SK-N-SH treated with all-trans-retinoic acid at 6 μM for 48 hours (cell line): Measurements from ENCODE around the gene C16orf95.

Source experiments
- ATAC-seq: fragments of 200-7000 bp; cut with Tn5 transposase; 3 replicates; pipeline ENCODE4 v1.9.1; 2020; ENCODE audit warnings: mild to moderate bottlenecking, moderate library complexity
- ARNTL ChIP-seq: fragments of 450-650 bp; formaldehyde crosslinking; IDR thresholded peaks from 2 replicates; pipeline ENCODE4 v1.5.0; 2020; ENCODE audit warnings: low read depth, mild to moderate bottlenecking, moderate library complexity, borderline replicate concordance
- CSDC2 ChIP-seq: fragments of 250-450 bp; sonication (Bioruptor Pico); IDR thresholded peaks from 2 replicates; pipeline ENCODE4 v1.5.0; 2020; ENCODE audit warnings: mild to moderate bottlenecking, moderate library complexity
- ESRRG ChIP-seq: fragments of 250-450 bp; sonication (Bioruptor Pico); IDR thresholded peaks from 2 replicates; pipeline ENCODE4 v1.6.1; 2021; ENCODE audit warnings: mild to moderate bottlenecking
- ISL1 ChIP-seq: fragments of 250-450 bp; sonication (Bioruptor Pico); IDR thresholded peaks from 2 replicates; pipeline ENCODE4 v2.1.2; 2022; ENCODE audit warnings: mild to moderate bottlenecking, moderate library complexity
- OSR1 ChIP-seq: fragments of 250-450 bp; sonication (Bioruptor Pico); IDR thresholded peaks from 2 replicates; pipeline ENCODE4 v1.8.0; 2022; ENCODE audit warnings: moderate library complexity, mild to moderate bottlenecking, inconsistent platforms
- PATZ1 ChIP-seq: fragments of 250-450 bp; sonication (Bioruptor Pico); IDR thresholded peaks from 2 replicates; pipeline ENCODE4 v1.8.0; 2020; ENCODE audit warnings: mild to moderate bottlenecking, moderate library complexity, borderline replicate concordance
- POU6F1 ChIP-seq: fragments of 250-450 bp; sonication (Bioruptor Pico); IDR thresholded peaks from 2 replicates; pipeline ENCODE4 v1.8.0; 2021; ENCODE audit warnings: low read depth, mild to moderate bottlenecking, moderate library complexity, borderline replicate concordance
- PPARA ChIP-seq: fragments of 250-450 bp; sonication (Bioruptor Pico); IDR thresholded peaks from 2 replicates; pipeline ENCODE4 v1.5.0; 2020; ENCODE audit warnings: mild to moderate bottlenecking, borderline replicate concordance
- RARB ChIP-seq: fragments of 250-450 bp; sonication (Bioruptor Pico); IDR thresholded peaks from 2 replicates; pipeline ENCODE4 v1.8.0; 2021; ENCODE audit warnings: mild to moderate bottlenecking, moderate library complexity
- SNAI2 ChIP-seq: fragments of 250-450 bp; sonication (Bioruptor Pico); IDR thresholded peaks from 2 replicates; pipeline ENCODE4 v1.5.0; 2020; ENCODE audit warnings: mild to moderate bottlenecking, moderate library complexity
- TCF4 ChIP-seq: fragments of 250-450 bp; sonication (Bioruptor Pico); IDR thresholded peaks from 2 replicates; pipeline ENCODE4 v1.8.0; 2021; ENCODE audit warnings: mild to moderate bottlenecking, moderate library complexity, borderline replicate concordance
- TSHZ2 ChIP-seq: fragments of 250-450 bp; sonication (Bioruptor Pico); IDR thresholded peaks from 2 replicates; pipeline ENCODE4 v1.5.0; 2020; ENCODE audit warnings: mild to moderate bottlenecking, moderate library complexity
- ZC3H10 ChIP-seq: fragments of 250-450 bp; sonication (Bioruptor Pico); IDR thresholded peaks from 2 replicates; pipeline ENCODE4 v1.5.1; 2021; ENCODE audit warnings: mild to moderate bottlenecking, moderate library complexity
- ZFP30 ChIP-seq: fragments of 450-650 bp; formaldehyde crosslinking; IDR thresholded peaks from 2 replicates; pipeline ENCODE4 v1.5.0; 2022; ENCODE audit warnings: mild to moderate bottlenecking, moderate library complexity
- ZNF565 ChIP-seq: fragments of 450-650 bp; formaldehyde crosslinking; conservative IDR thresholded peaks from 2 replicates; pipeline ENCODE4 v1.5.0; 2020; ENCODE audit warnings: low read depth, mild to moderate bottlenecking, moderate library complexity
- ZNF70 ChIP-seq: fragments of 450-650 bp; formaldehyde crosslinking; IDR thresholded peaks from 2 replicates; pipeline ENCODE4 v1.5.0; 2020; ENCODE audit warnings: mild to moderate bottlenecking, moderate library complexity
- ZNF8 ChIP-seq: fragments of 450-650 bp; formaldehyde crosslinking; IDR thresholded peaks from 2 replicates; pipeline ENCODE4 v1.5.0; 2020; ENCODE audit warnings: mild to moderate bottlenecking, moderate library complexity
- TF ChIP-seq, protein P1 (sequence below): fragments of 250-450 bp; sonication (Bioruptor Pico); IDR thresholded peaks from 2 replicates; pipeline ENCODE4 v1.5.1; 2020; ENCODE audit warnings: low read depth, mild to moderate bottlenecking, moderate library complexity
- TF ChIP-seq, protein P2 (sequence below): fragments of 250-450 bp; sonication (Bioruptor Pico); IDR thresholded peaks from 2 replicates; pipeline ENCODE4 v1.5.1; 2021; ENCODE audit warnings: mild to moderate bottlenecking, moderate library complexity

C16orf95 gene

DNA sequence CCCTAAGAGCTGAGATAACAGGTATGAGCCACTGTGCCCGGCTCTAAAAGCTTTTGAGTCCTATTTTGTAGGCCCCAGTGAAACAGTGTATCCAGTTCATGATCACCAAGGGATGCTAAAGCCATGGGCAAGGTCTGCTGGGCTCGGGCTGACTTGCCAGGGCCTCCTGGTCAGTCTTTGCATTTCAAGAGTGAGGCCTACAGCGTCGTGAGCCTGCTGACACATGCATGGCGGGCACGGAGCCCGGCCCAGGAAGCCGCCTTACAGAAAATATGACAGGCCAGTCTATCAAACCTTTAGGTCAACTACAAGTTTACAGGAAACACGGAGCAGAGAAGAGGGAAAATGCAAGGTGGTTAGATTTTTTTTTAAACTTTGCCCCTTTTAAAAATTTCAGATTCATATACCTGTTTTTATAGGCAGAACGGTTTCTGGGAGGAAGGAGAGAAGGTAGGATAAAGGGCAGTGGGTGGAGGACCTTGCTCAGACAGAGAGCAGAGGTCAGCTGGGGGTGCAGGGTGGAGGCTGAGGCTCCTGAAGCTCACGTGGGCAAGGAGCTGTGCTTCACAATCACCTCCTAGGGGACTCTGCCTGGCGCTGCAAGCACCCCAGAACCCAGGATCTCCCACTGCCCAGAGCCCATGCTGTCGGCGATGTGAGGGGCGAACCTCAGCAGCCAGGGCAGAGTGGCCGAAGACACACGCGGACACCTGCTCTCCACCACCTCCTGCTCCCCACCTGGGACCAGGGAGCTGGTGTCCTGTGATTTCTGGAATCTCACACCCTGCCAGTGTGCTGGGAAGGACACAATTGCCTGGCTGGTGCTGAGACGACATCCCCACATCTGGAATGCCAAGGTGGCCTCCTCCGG, 21.3 kb downstream of the C16orf95 start:
- ATAC-seq: no peak
- TF ChIP-seq RARB (CRISPR knock-in tag): no peak
- TF ChIP-seq ZNF565 (CRISPR knock-in tag): no peak
- TF ChIP-seq SNAI2 (CRISPR knock-in tag): no peak
- no peak for TF ChIP-seq ZC3H10 (CRISPR knock-in tag)
- no peak for TF ChIP-seq ZNF70
- TF ChIP-seq TSHZ2 (CRISPR knock-in tag): no peak
- TF ChIP-seq PPARA: no peak
- TF ChIP-seq CSDC2 (CRISPR knock-in tag): no peak
- no peak for TF ChIP-seq OSR1
- no peak for TF ChIP-seq POU6F1
- TF ChIP-seq ZFP30: no peak
- TF ChIP-seq, protein P1, sequence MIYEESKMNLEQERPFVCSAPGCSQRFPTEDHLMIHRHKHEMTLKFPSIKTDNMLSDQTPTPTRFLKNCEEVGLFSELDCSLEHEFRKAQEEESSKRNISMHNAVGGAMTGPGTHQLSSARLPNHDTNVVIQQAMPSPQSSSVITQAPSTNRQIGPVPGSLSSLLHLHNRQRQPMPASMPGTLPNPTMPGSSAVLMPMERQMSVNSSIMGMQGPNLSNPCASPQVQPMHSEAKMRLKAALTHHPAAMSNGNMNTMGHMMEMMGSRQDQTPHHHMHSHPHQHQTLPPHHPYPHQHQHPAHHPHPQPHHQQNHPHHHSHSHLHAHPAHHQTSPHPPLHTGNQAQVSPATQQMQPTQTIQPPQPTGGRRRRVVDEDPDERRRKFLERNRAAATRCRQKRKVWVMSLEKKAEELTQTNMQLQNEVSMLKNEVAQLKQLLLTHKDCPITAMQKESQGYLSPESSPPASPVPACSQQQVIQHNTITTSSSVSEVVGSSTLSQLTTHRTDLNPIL (CRISPR knock-in tag): no peak
- TF ChIP-seq ZNF8: no peak

DNA sequence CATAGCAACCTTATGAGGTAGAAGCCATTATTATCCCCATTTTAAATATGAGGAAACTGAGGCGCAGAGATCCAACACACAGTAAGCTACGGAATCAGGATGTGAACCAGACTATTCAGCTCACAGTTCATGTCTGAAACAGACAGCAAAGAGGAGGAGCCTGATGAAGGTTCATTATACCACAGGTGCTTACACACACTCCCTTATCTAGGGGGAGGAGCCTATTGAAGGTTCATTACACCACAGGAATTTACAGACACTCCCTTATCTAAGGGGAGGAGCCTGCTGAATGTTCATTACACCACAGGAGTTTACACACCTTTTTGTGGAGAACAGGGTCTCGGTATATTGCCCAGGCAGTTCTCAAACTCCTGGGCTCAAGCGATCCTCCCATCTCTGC, 21.9 kb downstream of the C16orf95 start:
- TF ChIP-seq RARB (CRISPR knock-in tag) (no peak), SNAI2 (CRISPR knock-in tag) (no peak), PATZ1 (CRISPR knock-in tag) (no peak), ESRRG (no peak), ARNTL (CRISPR knock-in tag) (no peak), TCF4 (no peak), ISL1 (no peak), POU6F1 (no peak), CSDC2 (CRISPR knock-in tag) (no peak), ZFP30 (no peak), OSR1 (no peak), ZNF70 (no peak)
- TF ChIP-seq, protein P1 (CRISPR knock-in tag): no peak
- TF ChIP-seq, protein P2, sequence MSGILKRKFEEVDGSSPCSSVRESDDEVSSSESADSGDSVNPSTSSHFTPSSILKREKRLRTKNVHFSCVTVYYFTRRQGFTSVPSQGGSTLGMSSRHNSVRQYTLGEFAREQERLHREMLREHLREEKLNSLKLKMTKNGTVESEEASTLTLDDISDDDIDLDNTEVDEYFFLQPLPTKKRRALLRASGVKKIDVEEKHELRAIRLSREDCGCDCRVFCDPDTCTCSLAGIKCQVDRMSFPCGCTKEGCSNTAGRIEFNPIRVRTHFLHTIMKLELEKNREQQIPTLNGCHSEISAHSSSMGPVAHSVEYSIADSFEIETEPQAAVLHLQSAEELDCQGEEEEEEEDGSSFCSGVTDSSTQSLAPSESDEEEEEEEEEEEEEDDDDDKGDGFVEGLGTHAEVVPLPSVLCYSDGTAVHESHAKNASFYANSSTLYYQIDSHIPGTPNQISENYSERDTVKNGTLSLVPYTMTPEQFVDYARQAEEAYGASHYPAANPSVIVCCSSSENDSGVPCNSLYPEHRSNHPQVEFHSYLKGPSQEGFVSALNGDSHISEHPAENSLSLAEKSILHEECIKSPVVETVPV (CRISPR knock-in tag): no peak
- peak; percentile 32; the same call in 1 of the 3 replicates for ATAC-seq
